Measurements from ENCODE around the gene NTM.

Gene NTM

DNA sequence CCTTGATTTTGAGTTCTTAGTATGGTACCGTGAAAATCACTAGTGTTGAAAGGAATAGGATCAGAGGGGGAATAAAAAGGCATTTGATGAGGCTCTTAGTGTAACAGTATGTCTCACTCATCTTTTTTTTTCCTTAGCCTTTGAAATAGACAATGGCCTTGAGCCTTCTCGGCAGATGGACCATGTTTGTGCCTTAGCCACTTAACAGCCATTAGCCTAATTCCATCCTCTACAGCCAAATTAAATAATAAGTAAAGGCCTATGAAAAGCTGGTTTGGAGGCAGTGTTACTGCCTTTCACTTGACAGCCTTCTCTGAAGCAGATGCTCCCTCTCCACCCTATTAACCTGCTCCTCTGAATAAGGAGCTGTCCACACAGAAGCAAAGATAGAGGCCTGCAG, 580.7 kb downstream of the NTM start:
- no peak overlapping the region for H3K27ac ChIP-seq
- DNase-seq (ENCODE audit: low read depth, low spot score) = no peak

DNA sequence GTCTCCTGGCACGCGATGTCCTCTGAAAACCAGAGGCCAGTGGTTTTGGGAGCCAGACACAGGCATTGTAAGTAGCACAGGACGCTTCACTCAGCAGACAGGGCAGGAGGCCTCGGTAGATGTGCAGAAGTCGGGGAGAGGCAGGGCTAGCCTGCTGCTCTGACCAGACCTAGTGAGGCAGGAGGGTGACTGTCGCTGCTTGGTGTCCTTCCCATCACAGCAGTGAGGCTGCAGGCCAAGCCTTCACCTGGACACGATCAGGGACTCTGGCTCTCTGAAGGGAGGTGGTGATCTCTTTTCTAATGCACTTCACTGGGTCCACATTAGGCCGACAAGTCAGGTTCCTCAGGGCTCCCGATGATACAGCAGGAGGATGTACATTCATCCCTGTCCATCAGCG, 583.7 kb downstream of the NTM start:
- no peak overlapping the region for H3K27ac ChIP-seq
- no peak for DNase-seq (ENCODE audit: low read depth, low spot score)

DNA sequence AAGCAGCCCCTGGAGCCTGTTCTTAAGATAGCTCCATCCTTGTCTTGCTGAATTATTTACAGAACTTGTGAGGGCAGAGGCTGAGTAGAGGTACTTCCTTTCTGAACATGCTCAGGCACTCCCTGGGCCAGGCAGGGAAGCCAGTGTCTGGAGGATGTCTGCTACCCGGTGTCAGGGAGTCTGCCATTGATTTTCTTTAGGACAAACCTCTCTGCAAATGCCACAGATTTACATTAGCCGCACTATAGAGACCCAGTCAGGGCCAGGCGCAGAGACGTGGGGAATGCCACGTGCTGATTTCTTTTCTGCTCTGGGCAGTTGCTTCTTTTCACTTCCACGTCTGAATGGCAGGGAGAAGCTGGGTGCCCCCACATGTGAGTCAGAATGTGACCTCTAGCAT, 585.5 kb downstream of the NTM start:
- peak overlapping the region; percentile 15 for H3K27ac ChIP-seq
- DNase-seq (ENCODE audit: low read depth, low spot score) = no peak

DNA sequence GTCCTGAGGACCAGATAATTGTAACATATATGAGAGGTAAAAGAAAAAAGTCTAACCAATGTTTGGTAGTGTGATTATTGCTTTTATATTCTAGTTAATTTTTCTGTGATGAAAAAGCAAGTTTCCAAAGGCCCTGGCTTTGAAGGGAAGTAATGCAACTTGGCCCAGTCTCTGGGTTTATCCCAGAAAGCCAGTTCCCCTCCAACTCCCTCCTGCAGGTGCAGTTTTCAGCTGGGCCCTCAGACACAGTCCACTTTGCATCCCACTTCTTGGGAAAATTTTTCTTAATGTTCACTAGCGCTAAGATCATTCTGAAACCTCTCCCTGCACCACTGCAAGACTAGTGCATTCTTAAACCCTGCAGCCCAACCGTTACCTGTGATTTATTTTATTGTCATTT, 586.8 kb downstream of the NTM start:
- no peak overlapping the region for H3K27ac ChIP-seq
- no peak for DNase-seq (ENCODE audit: low read depth, low spot score)

GRCh38 chr11:131957875-131958274, 587.5 kb downstream of the NTM start:
- H3K27ac ChIP-seq = no peak overlapping the region

GRCh38 chr11:131962818-131963217, 592.4 kb downstream of the NTM start:
- no peak overlapping the region for H3K27ac ChIP-seq
- no peak for DNase-seq (ENCODE audit: low read depth, low spot score)

More at GRCh38 chr11:131957875-131958274, 587.5 kb downstream of the NTM start:
- no peak for DNase-seq (ENCODE audit: low read depth, low spot score)

DNA sequence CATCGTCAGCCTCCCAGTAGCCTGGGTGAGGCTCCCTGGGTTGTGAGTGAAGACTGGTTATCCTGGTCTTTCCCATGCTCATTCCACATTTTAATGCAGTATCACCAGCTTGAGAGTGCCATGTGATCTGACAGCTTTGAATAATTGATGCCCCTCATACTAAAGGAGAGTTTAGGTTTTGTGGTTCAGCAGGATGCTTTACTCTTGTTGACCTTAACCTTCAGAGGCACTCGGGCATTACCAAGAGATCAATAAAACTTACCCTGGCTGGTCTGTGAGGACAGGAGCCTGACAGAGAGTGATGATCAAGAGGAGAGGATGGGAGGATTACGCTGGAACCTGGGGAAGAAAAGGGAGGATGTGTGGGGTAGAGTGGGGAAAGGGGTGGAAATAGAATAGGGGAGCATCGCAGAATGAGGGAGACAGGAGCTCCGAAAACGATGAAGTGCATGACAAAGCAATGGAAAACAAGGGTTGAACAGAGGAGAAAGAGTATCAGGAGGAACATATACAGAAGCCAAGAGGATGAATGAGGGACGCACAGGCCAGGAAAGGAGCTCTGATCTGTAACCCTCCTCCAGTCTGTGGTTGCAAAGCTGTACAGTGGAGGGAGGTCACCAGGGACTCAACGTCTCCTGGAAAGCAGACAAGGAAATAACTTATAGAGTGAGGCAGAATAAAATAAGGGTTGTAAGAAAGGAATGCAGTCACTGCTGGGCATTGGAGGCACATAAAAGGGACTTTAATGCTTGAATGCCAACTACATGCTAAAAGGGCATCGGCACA, 594.5 kb downstream of the NTM start:
- DNase-seq (ENCODE audit: low read depth, low spot score) = no peak
- no peak overlapping the region for H3K27ac ChIP-seq

DNA sequence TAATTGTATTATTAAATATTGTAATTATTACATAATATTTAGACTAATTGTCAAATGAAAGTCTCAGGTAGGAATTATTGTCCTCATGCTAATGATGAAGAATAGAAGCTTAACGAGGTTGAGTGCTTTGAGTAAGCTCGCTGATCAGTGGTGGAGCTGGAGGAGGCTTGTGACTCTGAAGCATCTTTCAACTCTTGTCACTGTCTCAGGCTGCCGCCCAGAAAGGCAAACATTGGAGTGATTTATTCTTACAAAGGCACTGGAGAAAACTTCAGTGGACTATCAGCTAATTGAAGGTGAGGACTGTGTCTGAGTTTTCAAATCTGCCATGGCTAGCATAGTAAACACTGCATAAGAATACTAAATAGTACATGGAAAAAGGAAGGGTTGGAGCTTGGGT, 595.1 kb downstream of the NTM start:
- no peak for DNase-seq (ENCODE audit: low read depth, low spot score)
- no peak overlapping the region for H3K27ac ChIP-seq

DNA sequence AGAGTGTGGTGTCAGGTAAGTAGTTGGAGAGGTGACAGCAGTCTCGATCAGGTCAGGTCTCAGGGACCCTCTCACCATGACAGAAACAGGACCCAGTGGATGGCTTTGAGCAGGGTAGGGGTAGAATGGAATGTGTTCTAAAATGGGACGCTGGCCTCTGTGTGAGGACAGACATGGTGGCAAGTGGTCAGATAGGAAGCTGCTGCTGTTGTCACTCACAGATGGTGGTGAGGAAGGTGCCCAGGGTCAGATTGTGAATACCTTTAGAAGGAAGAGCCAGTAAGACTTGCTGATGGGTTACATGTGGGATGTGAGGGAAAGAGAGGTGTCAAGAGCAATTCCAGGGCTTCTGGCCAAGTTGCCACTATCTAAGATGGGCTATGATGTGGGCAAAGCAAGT, 596.3 kb downstream of the NTM start:
- DNase-seq (ENCODE audit: low read depth, low spot score) = no peak
- no peak overlapping the region for H3K27ac ChIP-seq

DNA sequence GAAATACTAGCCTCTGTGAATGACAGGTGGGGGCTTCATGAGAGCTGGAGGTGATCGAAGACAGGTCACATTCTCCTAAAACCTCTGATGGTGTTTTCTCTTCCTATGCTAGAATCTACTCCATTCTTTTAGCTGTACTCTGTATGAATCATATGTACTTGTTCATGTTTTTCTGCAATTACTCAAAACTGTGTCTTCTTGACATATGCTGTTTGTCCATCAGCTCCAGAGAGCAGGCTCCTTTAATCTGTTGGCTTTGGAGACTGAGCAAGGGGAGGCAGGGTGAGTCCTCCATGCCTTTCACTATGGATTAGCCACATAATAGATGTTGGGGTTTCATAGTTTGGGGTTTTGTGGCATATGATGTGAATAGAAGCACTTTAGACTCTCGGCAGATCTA, 598.8 kb downstream of the NTM start:
- H3K27ac ChIP-seq = no peak overlapping the region
- no peak for DNase-seq (ENCODE audit: low read depth, low spot score)

GRCh38 chr11:131973061-131973460, 602.6 kb downstream of the NTM start:
- no peak for DNase-seq (ENCODE audit: low read depth, low spot score)
- H3K27ac ChIP-seq = no peak overlapping the region

DNA sequence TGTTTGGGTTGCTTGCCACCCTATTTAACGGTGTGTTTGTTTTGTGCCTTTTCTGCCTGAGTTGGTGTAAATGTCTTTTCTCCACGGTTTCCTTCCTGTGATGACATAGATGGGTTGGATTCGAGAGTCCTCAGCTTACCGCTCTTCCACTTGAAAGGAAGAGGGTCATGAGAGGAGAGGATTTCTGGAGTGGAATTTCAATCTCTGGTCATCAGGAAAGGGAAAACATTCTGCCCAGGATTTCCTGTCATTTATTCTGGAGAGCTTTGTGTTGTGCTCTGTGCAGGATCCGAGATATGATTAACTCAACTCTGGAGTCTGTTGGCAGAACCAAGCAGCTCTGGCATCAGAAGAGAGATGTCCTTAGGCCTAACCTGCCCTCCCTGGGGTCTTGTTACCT, 605.2 kb downstream of the NTM start:
- H3K27ac ChIP-seq = no peak overlapping the region
- no peak for DNase-seq (ENCODE audit: low read depth, low spot score)

GRCh38 chr11:131976021-131976420, 605.6 kb downstream of the NTM start:
- H3K27ac ChIP-seq = no peak overlapping the region
- no peak for DNase-seq (ENCODE audit: low read depth, low spot score)

- peak overlapping the region; percentile 80 for H3K27ac ChIP-seq
Observed at GRCh38 chr11:131977231-131977630, 606.8 kb downstream of the NTM start.

DNA sequence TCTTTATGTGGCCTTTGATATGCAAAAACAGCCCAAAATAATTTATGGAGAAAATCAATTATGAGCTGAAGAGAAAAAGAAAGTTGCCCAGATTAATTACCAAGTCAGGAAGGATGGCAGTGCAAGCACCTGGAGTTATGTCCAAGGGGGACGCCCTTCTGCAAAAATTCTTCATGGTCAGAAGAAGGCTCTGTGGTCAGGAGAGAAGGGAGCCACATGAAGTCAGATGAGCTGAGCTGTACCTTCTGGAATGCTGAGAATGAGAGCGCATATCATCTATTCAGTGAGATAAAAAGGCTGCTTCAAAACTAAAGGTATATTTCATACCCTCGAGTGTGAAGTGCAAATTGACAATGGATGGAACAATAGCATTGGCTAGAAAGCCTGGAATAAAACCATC, 607.4 kb downstream of the NTM start:
- peak overlapping the region; percentile 80 for H3K27ac ChIP-seq
- DNase-seq (ENCODE audit: low read depth, low spot score) = no peak

More at GRCh38 chr11:131977231-131977630, 606.8 kb downstream of the NTM start:
- peak; percentile 77 for DNase-seq (ENCODE audit: low read depth, low spot score)

DNA sequence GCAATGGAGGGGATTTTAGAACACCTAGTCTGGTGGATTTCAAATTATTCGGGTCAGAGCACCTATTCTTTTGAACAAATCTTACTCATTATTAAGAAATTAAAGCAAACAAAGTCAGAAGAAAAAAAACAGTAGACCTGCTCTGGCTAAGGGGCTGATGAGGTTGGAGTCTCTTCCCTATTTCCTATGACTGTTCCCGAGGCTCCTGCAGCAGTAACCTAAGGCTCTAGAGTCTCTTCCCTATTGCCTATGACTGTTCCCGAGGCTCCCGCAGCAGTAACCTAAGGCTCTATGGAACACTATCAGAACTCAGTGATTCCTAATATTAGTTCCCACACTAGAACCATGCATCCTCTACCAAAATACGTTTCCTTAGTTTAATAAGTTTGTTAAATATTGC, 607.9 kb downstream of the NTM start:
- peak overlapping the region; percentile 80 for H3K27ac ChIP-seq

GRCh38 chr11:131979364-131979763, 608.9 kb downstream of the NTM start:
- no peak overlapping the region for H3K27ac ChIP-seq
- no peak for DNase-seq (ENCODE audit: low read depth, low spot score)

More for the DNA sequence above, 607.9 kb downstream of the NTM start:
- no peak for DNase-seq (ENCODE audit: low read depth, low spot score)

DNA sequence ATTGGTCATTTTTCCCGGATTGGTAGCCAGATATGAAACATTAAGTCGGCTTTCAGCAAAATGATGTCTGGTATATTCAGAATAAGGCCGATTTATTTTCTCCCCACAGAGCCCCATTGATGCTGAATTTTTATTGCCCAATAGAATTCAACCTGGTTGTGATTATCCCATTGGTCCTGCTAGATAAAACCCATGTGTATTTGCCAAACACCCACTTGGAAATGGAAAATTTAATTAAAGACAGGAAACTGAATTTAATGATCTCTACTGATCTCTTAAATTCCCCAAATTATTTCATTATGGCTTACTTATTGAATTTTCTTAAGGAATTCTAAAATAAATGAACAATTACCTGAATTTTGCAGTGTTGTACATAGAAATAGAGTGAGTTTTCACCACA, 609.8 kb downstream of the NTM start:
- DNase-seq (ENCODE audit: low read depth, low spot score) = no peak
- no peak overlapping the region for H3K27ac ChIP-seq

GRCh38 chr11:131980888-131981668, 610.7 kb downstream of the NTM start:
- H3K27ac ChIP-seq = no peak overlapping the region
- no peak for DNase-seq (ENCODE audit: low read depth, low spot score)

- DNase-seq (ENCODE audit: low read depth, low spot score) = no peak
- no peak overlapping the region for H3K27ac ChIP-seq
Observed at GRCh38 chr11:131982154-131982553, 611.7 kb downstream of the NTM start.

- DNase-seq (ENCODE audit: low read depth, low spot score) = no peak
- no peak overlapping the region for H3K27ac ChIP-seq
Observed at GRCh38 chr11:131985846-131986301, 615.5 kb downstream of the NTM start.
